ENCODE data around the gene CDH18.

- TF ChIP-seq CTCF (conservative IDR thresholded peaks at IDR 0.05; ENCODE audit: low read length) (no peak), EZH2phosphoT487 (IDR thresholded peaks at IDR 0.05; ENCODE audit: borderline replicate concordance, low read depth, low read length) (no peak)
Observed at GRCh38 chr5:19734776-19735175, 253.2 kb downstream of the CDH18 start.
